ENCODE measurements around the gene ZNF654. TPM values are rescaled to one million over a fixed set of nuclear protein-coding genes. Genes with fewer than 3 reads are reported as not detected.

The ZNF654 gene
- total RNA-seq, 1 experiment from 2014 or later, result 5.0 TPM

GRCh38 chr3:88166419-88166971, 107.4 kb downstream of the ZNF654 start:
- no peaks in the 10 kb centered on the region for H3K9me2 ChIP-seq (replicated peaks; ENCODE audit: low read length)
- H3K4me1 ChIP-seq (ENCODE audit: insufficient read depth, low read length), result no peaks in the 10 kb centered on the region
- no peaks in the 10 kb centered on the region for H3K27me3 ChIP-seq (ENCODE audit: low read length)
- no peaks in the 10 kb centered on the region for H3K9me3 ChIP-seq (ENCODE audit: low read length)
- ATAC-seq, result no peak
- intact Hi-C loops (cut with micrococcal nuclease), result no loop called here
- no peak overlapping the region for H3K9ac ChIP-seq (ENCODE audit: low read length)
- H3K4me3 ChIP-seq (ENCODE audit: low read length), result no peak overlapping the region
- no peak for DNase-seq
- no peak overlapping the region for H3K27ac ChIP-seq (ENCODE audit: low read length)
- BruUV-seq (replicated peaks), result no TSS peak
- no peaks in the 10 kb centered on the region for H3F3A ChIP-seq (ENCODE audit: low read length, unreplicated experiment)
- H2AFZ ChIP-seq (ENCODE audit: low read length), result no peak overlapping the region
- ChIA-PET CTCF (interaction anchor here (0.6 kb wide), 1 partner anchor 14 kb away, joined by 4 read pairs; no protein-coding TSS in a partner anchor), POLR2A (ENCODE audit: unreplicated experiment) (no interaction called here)
- H4K20me1 ChIP-seq (ENCODE audit: low read length), result no peaks in the 10 kb centered on the region; the same call in 1 of the 2 replicates
- peaks cover 6% of the 10 kb centered on the region; the same call in 1 of the 2 replicates for H3K36me3 ChIP-seq (ENCODE audit: low read depth, low read length)
- H3K79me2 ChIP-seq (ENCODE audit: low read length), result peaks cover 8% of the 10 kb centered on the region; the same call in 1 of the 2 replicates
- no peak overlapping the region for H3K4me2 ChIP-seq (ENCODE audit: low read length)
- TF ChIP-seq EZH2 (IDR thresholded peaks at IDR 0.05; ENCODE audit: low read length, unreplicated experiment) (no peak), EZH2phosphoT487 (IDR thresholded peaks at IDR 0.05; ENCODE audit: borderline replicate concordance, low read length) (no peak), CTCF (conservative IDR thresholded peaks at IDR 0.05; ENCODE audit: low read depth, low read length) (no peak)

GRCh38 chr3:88167173-88167572, 108.1 kb downstream of the ZNF654 start:
- no TSS peak for BruUV-seq (replicated peaks)
- Histone ChIP-seq H3K9me3 (ENCODE audit: low read length) (no peaks in the 10 kb centered on the region), H3F3A (ENCODE audit: low read length, unreplicated experiment) (no peaks in the 10 kb centered on the region), H3K4me1 (ENCODE audit: insufficient read depth, low read length) (no peaks in the 10 kb centered on the region), H3K4me3 (ENCODE audit: low read length) (no peak overlapping the region), H3K9me2 (replicated peaks; ENCODE audit: low read length) (no peaks in the 10 kb centered on the region), H2AFZ (ENCODE audit: low read length) (no peak overlapping the region), H3K36me3 (ENCODE audit: low read depth, low read length) (peaks cover 6% of the 10 kb centered on the region; the same call in 1 of the 2 replicates), H3K4me2 (ENCODE audit: low read length) (no peak overlapping the region), H3K79me2 (ENCODE audit: low read length) (peaks cover 6% of the 10 kb centered on the region; the same call in 1 of the 2 replicates), H3K9ac (ENCODE audit: low read length) (no peak overlapping the region), H3K27ac (ENCODE audit: low read length) (no peak overlapping the region), H4K20me1 (ENCODE audit: low read length) (no peaks in the 10 kb centered on the region; the same call in 1 of the 2 replicates), H3K27me3 (ENCODE audit: low read length) (no peaks in the 10 kb centered on the region)
- ChIA-PET POLR2A (ENCODE audit: unreplicated experiment) (no interaction called here), CTCF (no interaction called here)
- ATAC-seq (no peak), DNase-seq (no peak)
- intact Hi-C loops (cut with micrococcal nuclease), result no loop called here
- TF ChIP-seq EZH2phosphoT487 (IDR thresholded peaks at IDR 0.05; ENCODE audit: borderline replicate concordance, low read length) (no peak), EZH2 (IDR thresholded peaks at IDR 0.05; ENCODE audit: low read length, unreplicated experiment) (no peak), CTCF (conservative IDR thresholded peaks at IDR 0.05; ENCODE audit: low read depth, low read length) (no peak)

- Histone ChIP-seq H3K27me3 (ENCODE audit: low read length) (no peaks in the 10 kb centered on the region), H2AFZ (ENCODE audit: low read length) (no peak overlapping the region), H3K4me1 (ENCODE audit: insufficient read depth, low read length) (no peaks in the 10 kb centered on the region), H3K9ac (ENCODE audit: low read length) (no peak overlapping the region), H4K20me1 (ENCODE audit: low read length) (no peaks in the 10 kb centered on the region), H3K4me2 (ENCODE audit: low read length) (no peak overlapping the region), H3K36me3 (ENCODE audit: low read depth, low read length) (peaks cover 4% of the 10 kb centered on the region; the same call in 1 of the 2 replicates), H3F3A (ENCODE audit: low read length, unreplicated experiment) (no peaks in the 10 kb centered on the region), H3K4me3 (ENCODE audit: low read length) (no peak overlapping the region), H3K27ac (ENCODE audit: low read length) (no peak overlapping the region), H3K79me2 (ENCODE audit: low read length) (peaks cover under 1% of the 10 kb centered on the region; the same call in 1 of the 2 replicates), H3K9me3 (ENCODE audit: low read length) (no peaks in the 10 kb centered on the region), H3K9me2 (replicated peaks; ENCODE audit: low read length) (no peaks in the 10 kb centered on the region)
- POLR2A ChIA-PET (ENCODE audit: unreplicated experiment), result no interaction called here
- BruUV-seq (replicated peaks), result no TSS peak
- TF ChIP-seq EZH2phosphoT487 (IDR thresholded peaks at IDR 0.05; ENCODE audit: borderline replicate concordance, low read length), result no peak
- no peak for TF ChIP-seq EZH2 (IDR thresholded peaks at IDR 0.05; ENCODE audit: low read length, unreplicated experiment)
- no peak for TF ChIP-seq CTCF (conservative IDR thresholded peaks at IDR 0.05; ENCODE audit: low read depth, low read length)
- intact Hi-C loops (cut with micrococcal nuclease), result no loop called here
- DNase-seq (no peak), ATAC-seq (no peak)
- CTCF ChIA-PET, result no interaction called here
Measured at GRCh38 chr3:88167704-88168103, 108.6 kb downstream of the ZNF654 start.

All from PC-3 (cell line).